Large intestine (tissue), 3 donors: ENCODE measurements around the gene MYBPHL. TPM values are rescaled to one million over a fixed set of nuclear protein-coding genes. Genes with fewer than 3 reads are reported as not detected.

Experiments used
- DNase-seq, 2 donors: peaks; one replicate each; pipeline versions ENCODE4 v3.0.0 to v3.0.0-alpha.2; 2013
- H3K27ac ChIP-seq: one replicate; pipeline ENCODE4 v1.5.1; 2013; ENCODE audit warnings: low read length
- H3K27me3 ChIP-seq: 2 replicates; pipeline ENCODE4 v1.6.1; 2013; ENCODE audit warnings: low read length; ENCODE audit not compliant: control insufficient read depth, insufficient read depth
- H3K36me3 ChIP-seq: 2 replicates; pipeline ENCODE4 v1.6.1; 2013; ENCODE audit warnings: low read length; ENCODE audit not compliant: control insufficient read depth, insufficient read depth
- H3K4me1 ChIP-seq: one replicate; pipeline ENCODE4 v1.6.1; 2013; ENCODE audit warnings: low read length; ENCODE audit not compliant: control insufficient read depth, insufficient read depth
- H3K4me3 ChIP-seq: one replicate; pipeline ENCODE4 v1.5.1; 2013; ENCODE audit warnings: low read length
- H3K9me3 ChIP-seq: one replicate; pipeline ENCODE4 v1.6.1; 2013; ENCODE audit warnings: mild to moderate bottlenecking, low read depth, low read length, moderate library complexity; ENCODE audit not compliant: control insufficient read depth
- WGBS: methylation state at CpG from one replicate; pipeline ENCODE4 v1.1.5; 2013; ENCODE audit warnings: low lambda C conversion rate; ENCODE audit not compliant: insufficient coverage; 5-methylcytosine and 5-hydroxymethylcytosine counted together
- polyA plus RNA-seq: library from polyadenylated mRNA; unstranded; fragments of 120-200 nt; gene quantifications from one replicate; pipeline ENCODE4 v1.2.1, GENCODE V29; 2013

Gene MYBPHL
- polyA plus RNA-seq, 1 donor, result 13.8 TPM

DNA sequence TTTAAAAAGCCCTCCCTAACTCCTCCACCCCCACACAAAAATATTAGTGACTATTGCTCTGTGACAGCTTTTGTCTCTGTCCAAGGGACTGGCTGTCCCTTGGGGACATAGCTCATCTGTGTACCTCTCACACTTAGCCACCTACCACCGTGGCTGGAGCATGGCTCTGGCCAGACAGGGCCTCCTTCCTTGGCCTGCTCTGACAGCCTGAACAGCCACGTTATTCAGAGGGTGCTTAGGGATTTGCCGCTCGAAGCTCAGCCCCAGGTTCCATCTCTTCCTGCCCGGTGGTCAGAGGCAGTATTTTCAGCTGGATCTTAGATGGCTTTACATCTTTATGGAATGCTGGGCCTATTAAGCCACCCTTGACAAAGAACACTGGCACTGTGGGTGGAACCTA is 63.6 kb downstream of the MYBPHL start:
- Histone ChIP-seq H3K4me3 (no peak overlapping the region), H3K9me3 (no peaks in the 10 kb centered on the region), H3K27me3 (peaks cover 18% of the 10 kb centered on the region), H3K27ac (no peak overlapping the region), H3K4me1 (peaks cover 21% of the 10 kb centered on the region), H3K36me3 (peaks cover 11% of the 10 kb centered on the region)
- WGBS, result no CpG with 5 or more reads among the region's 5 CpGs
- no peak for DNase-seq

DNA sequence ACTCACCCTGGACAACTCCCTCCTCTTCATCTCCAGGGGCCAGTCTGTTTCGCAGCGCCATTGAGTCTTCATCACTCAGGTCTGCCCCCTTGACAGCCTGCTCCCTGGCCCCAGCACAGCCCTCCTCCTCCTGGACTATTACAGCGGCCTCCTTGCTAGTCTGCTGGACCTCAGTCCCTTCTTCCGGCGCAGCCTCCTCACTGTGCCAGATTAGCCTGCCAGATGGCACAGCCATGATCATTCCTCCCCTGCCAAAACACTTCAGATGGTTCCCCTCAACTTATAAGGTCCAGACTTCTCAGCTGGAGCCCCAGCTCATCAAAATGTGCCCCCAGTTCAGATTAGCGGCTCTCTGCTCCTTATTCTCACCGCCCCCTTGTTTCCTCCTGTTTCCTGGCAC is 64.4 kb downstream of the MYBPHL start:
- Histone ChIP-seq H3K27me3 (peaks cover 18% of the 10 kb centered on the region), H3K27ac (no peak overlapping the region), H3K4me1 (peaks cover 21% of the 10 kb centered on the region), H3K4me3 (no peak overlapping the region), H3K36me3 (peaks cover 19% of the 10 kb centered on the region), H3K9me3 (no peaks in the 10 kb centered on the region)
- no peak for DNase-seq
- WGBS, result no CpG with 5 or more reads among the region's 7 CpGs

Other genes with a start within 250 kb of the MYBPHL start
- gene TAF13, start 231.0 kb downstream of the MYBPHL start, polyA plus RNA-seq, result 43.0 TPM
- 31.5 TPM for gene TMEM167B, start 216.2 kb downstream of the MYBPHL start, polyA plus RNA-seq
- 66.0 TPM for gene ELAPOR1, start 192.9 kb downstream of the MYBPHL start, polyA plus RNA-seq
- gene SARS1, start 93.1 kb downstream of the MYBPHL start, polyA plus RNA-seq, result 112 TPM
- gene CELSR2, start 57.5 kb downstream of the MYBPHL start, polyA plus RNA-seq, result 11.3 TPM
- gene PSRC1, start 23.9 kb downstream of the MYBPHL start, polyA plus RNA-seq, result 12.9 TPM
- gene SORT1, start 90.9 kb upstream of the MYBPHL start, polyA plus RNA-seq, result 41.7 TPM
- gene PSMA5, start 119.4 kb upstream of the MYBPHL start, polyA plus RNA-seq, result 94.1 TPM
- 0.60 TPM for gene SYPL2, start 159.5 kb upstream of the MYBPHL start, polyA plus RNA-seq
- gene ATXN7L2, start 176.9 kb upstream of the MYBPHL start, polyA plus RNA-seq, result 6.1 TPM
- 7.2 TPM for gene CYB561D1, start 187.1 kb upstream of the MYBPHL start, polyA plus RNA-seq
- gene AMIGO1, start 202.7 kb upstream of the MYBPHL start, polyA plus RNA-seq, result 2.0 TPM
- gene GPR61, start 232.9 kb upstream of the MYBPHL start, polyA plus RNA-seq, result 0.93 TPM
- 7.5 TPM for gene GNAI3, start 241.6 kb upstream of the MYBPHL start, polyA plus RNA-seq